Neuronal stem cell (in vitro differentiated cells): ENCODE measurements around the gene NDUFB7.
A peak's percentile ranks its signal among the peaks of the same experiment; 100 is the strongest.
"Not testable (repeated sequence)": the region's sequence is repeated elsewhere in the genome, so short reads cannot be mapped to it uniquely, and the experiment has no call there.

ENCODE experiments used
- DNase-seq: peaks from one replicate; pipeline ENCODE4 v3.0.0-alpha.2; 2013; ENCODE audit warnings: low spot score
- H2AFZ ChIP-seq: one replicate; pipeline ENCODE4 v1.6.1; 2013; ENCODE audit warnings: mild to moderate bottlenecking, low read length, inconsistent platforms
- H2AK5ac ChIP-seq: 2 replicates; pipeline ENCODE4 v1.6.1; 2013; ENCODE audit warnings: low read depth, mild to moderate bottlenecking, inconsistent platforms, low read length, moderate library complexity, mixed read lengths
- H2BK120ac ChIP-seq: 2 replicates; pipeline ENCODE4 v1.6.1; 2013; ENCODE audit warnings: low read depth, mild to moderate bottlenecking, inconsistent platforms, low read length, moderate library complexity, mixed read lengths
- H2BK12ac ChIP-seq: one replicate; pipeline ENCODE4 v1.6.1; 2013; ENCODE audit warnings: low read length, inconsistent platforms
- H2BK15ac ChIP-seq: 2 replicates; pipeline ENCODE4 v1.6.1; 2013; ENCODE audit warnings: mild to moderate bottlenecking, low read length, inconsistent platforms, mixed read lengths
- H2BK5ac ChIP-seq: one replicate; pipeline ENCODE4 v1.6.1; 2013; ENCODE audit warnings: inconsistent platforms, mild to moderate bottlenecking, low read length, moderate library complexity
- H3K14ac ChIP-seq: one replicate; pipeline ENCODE4 v1.6.1; 2013; ENCODE audit warnings: low read length, inconsistent platforms
- H3K18ac ChIP-seq: 2 replicates; pipeline ENCODE4 v1.6.1; 2013; ENCODE audit warnings: low read length, inconsistent platforms
- H3K23ac ChIP-seq: 2 replicates; pipeline ENCODE4 v1.6.1; 2013; ENCODE audit warnings: low read depth, mild to moderate bottlenecking, mixed read lengths, low read length, inconsistent platforms; ENCODE audit not compliant: poor library complexity
- H3K27ac ChIP-seq: replicated peaks from 3 replicates; pipeline ENCODE4 v1.5.1; 2013; ENCODE audit warnings: low read length, inconsistent platforms
- H3K27me3 ChIP-seq, 3 experiments: 2 replicates each; pipeline ENCODE4 v1.6.1; 2013; ENCODE audit warnings: low read length in 3 of 3, mild to moderate bottlenecking in 2 of 3, inconsistent platforms in 1 of 3, low read depth in 1 of 3, mixed read lengths in 1 of 3, moderate library complexity in 1 of 3; ENCODE audit not compliant: control insufficient read depth in 3 of 3, insufficient read depth in 3 of 3
- H3K36me3 ChIP-seq, 2 donors: replicated peaks in 1 of 2; 2 replicates each; pipeline ENCODE4 v1.6.1; 2013; ENCODE audit warnings: low read length in 2 of 2; ENCODE audit not compliant: control insufficient read depth in 2 of 2, insufficient read depth in 2 of 2
- H3K4ac ChIP-seq: 2 replicates; pipeline ENCODE4 v1.6.1; 2013; ENCODE audit warnings: inconsistent platforms, mild to moderate bottlenecking, low read length, moderate library complexity
- H3K4me1 ChIP-seq, 2 donors: 1 replicate in 1 of 2; 2 replicates in 1 of 2; pipeline ENCODE4 v1.6.1; 2013; ENCODE audit warnings: low read length in 2 of 2, low read depth in 1 of 2; ENCODE audit not compliant: control insufficient read depth in 2 of 2, insufficient read depth in 1 of 2
- H3K4me2 ChIP-seq: one replicate; pipeline ENCODE4 v1.6.1; 2013; ENCODE audit warnings: mild to moderate bottlenecking, low read length, inconsistent platforms; ENCODE audit not compliant: insufficient read depth, poor library complexity, severe bottlenecking
- H3K4me3 ChIP-seq, 2 donors: 2 replicates each; pipeline ENCODE4 v1.5.1; 2013; ENCODE audit warnings: low read length in 2 of 2, mild to moderate bottlenecking in 2 of 2, inconsistent platforms in 1 of 2, moderate library complexity in 1 of 2
- H3K79me1 ChIP-seq: one replicate; pipeline ENCODE4 v1.6.1; 2013; ENCODE audit warnings: low read depth, mild to moderate bottlenecking, inconsistent platforms, low read length, moderate library complexity
- H3K9ac ChIP-seq: one replicate; pipeline ENCODE4 v1.6.1; 2013; ENCODE audit warnings: mild to moderate bottlenecking, low read depth, low read length, inconsistent platforms; ENCODE audit not compliant: poor library complexity
- H3K9me3 ChIP-seq, 2 donors: replicated peaks in 1 of 2; 2 replicates each; pipeline versions ENCODE3 to v1.6.1; 2013; ENCODE audit warnings: low read length in 2 of 2, mild to moderate bottlenecking in 2 of 2, inconsistent platforms in 1 of 2, low read depth in 1 of 2, mixed read lengths in 1 of 2, moderate library complexity in 1 of 2; ENCODE audit not compliant: control insufficient read depth in 2 of 2, insufficient read depth in 1 of 2
- H4K8ac ChIP-seq: one replicate; pipeline ENCODE4 v1.6.1; 2013; ENCODE audit warnings: low read depth, mild to moderate bottlenecking, inconsistent platforms, low read length, moderate library complexity
- H4K91ac ChIP-seq: one replicate; pipeline ENCODE4 v1.6.1; 2013; ENCODE audit warnings: low read length, low read depth, mild to moderate bottlenecking, inconsistent platforms; ENCODE audit not compliant: poor library complexity
- WGBS, 2 donors: extraction: QIAGEN DNeasy Blood & Tissue Kit; methylation state at CpG; one replicate each; pipeline ENCODE4 v1.1.7; 2013; ENCODE audit warnings: missing lambda C conversion rate in 2 of 2, mixed read lengths in 1 of 2; ENCODE audit not compliant: insufficient read length in 2 of 2, insufficient replicate concordance in 1 of 2; ENCODE audit errors: extremely low coverage in 2 of 2; 5-methylcytosine and 5-hydroxymethylcytosine counted together

NDUFB7 gene

DNA sequence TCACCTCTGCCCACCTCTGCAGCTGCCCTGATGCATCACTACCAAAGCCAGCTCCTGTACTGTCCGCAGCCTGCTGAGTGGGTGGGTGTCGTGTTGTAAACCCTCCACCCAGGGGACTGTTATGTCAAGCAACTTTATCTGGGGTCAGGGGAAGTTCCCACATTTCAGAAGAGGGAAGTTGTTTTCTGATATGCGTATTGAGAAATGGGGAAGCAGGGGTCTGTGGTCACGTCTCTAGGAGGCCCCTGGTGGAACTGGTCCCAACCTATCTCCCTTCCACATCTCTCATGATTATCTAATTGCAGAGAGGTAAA lies 42.2 kb upstream of the NDUFB7 start:
- no peak overlapping the region for H3K4me3 ChIP-seq
- no CpG with 5 or more reads among the region's 4 CpGs for WGBS, 2 donors
- H3K36me3 ChIP-seq: no peaks in the 10 kb centered on the region
- H4K8ac ChIP-seq: no peak overlapping the region
- no peak overlapping the region for H3K4ac ChIP-seq
- H2BK15ac ChIP-seq: no peak overlapping the region
- no peak overlapping the region for H3K14ac ChIP-seq
- H2BK5ac ChIP-seq: no peak overlapping the region
- H3K4me2 ChIP-seq: no peak overlapping the region
- no peak overlapping the region for H4K91ac ChIP-seq
- no peak overlapping the region for H3K27ac ChIP-seq
- H2AK5ac ChIP-seq: no peak overlapping the region
- no peaks in the 10 kb centered on the region for H3K27me3 ChIP-seq
- H2AFZ ChIP-seq: no peak overlapping the region
- no peak overlapping the region for H2BK12ac ChIP-seq
- H3K79me1 ChIP-seq: no peaks in the 10 kb centered on the region
- H3K9ac ChIP-seq: no peak overlapping the region
- DNase-seq: no peak
- H3K18ac ChIP-seq: no peak overlapping the region
- peak overlapping the region; percentile 65 for H3K23ac ChIP-seq
- no peak overlapping the region for H2BK120ac ChIP-seq
- H3K9me3 ChIP-seq: peaks cover 3 to 13% of the 10 kb centered on the region in 2 donors
- no peaks in the 10 kb centered on the region for H3K4me1 ChIP-seq

DNA sequence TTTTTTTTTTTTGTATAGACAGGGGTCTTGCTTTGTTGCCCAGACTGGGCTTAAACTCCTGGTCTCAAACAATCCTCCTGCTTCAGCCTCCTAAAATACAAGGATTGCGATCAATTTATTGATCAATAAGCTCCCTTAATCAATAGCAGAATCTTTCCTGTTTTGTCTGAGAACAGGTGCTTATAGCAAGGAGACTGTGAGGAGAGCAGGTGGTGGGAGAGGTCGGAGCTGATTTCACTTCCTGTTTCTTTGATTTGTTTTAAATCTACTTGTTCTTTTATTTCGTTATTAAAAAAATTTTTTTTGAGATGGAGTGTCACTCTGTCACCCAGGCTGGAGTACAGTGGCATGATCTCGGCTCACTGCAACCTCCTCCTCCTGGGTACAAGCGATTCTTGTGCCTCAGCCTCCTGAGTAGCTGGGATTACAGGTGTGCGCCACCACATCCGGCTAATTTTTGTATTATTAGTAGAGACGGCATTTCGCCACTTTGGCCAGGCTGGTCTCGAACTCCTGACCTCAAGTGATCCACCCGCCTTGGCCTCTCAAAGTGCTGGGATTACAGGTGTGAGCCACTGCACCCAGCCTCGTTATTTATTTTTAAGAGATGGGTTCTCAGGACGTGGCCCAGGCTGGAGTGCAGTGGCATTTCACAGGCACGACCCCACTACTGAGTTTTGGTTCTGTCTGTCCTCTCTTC lies 41.7 kb upstream of the NDUFB7 start:
- H2BK12ac ChIP-seq, H3K4me1 ChIP-seq, H4K91ac ChIP-seq, H3K4me3 ChIP-seq, H3K4me2 ChIP-seq, H3K36me3 ChIP-seq, H2AFZ ChIP-seq, H3K14ac ChIP-seq, H3K79me1 ChIP-seq, H3K18ac ChIP-seq, H3K9ac ChIP-seq, H3K4ac ChIP-seq, H3K27me3 ChIP-seq, H2BK15ac ChIP-seq, DNase-seq, H2BK120ac ChIP-seq, H2BK5ac ChIP-seq, H3K27ac ChIP-seq, H2AK5ac ChIP-seq, H4K8ac ChIP-seq: not testable (repeated sequence)
- Histone ChIP-seq H3K9me3 (peaks cover 0 to 13% of the 10 kb centered on the region in 2 donors), H3K23ac (peak overlapping the region; percentile 65)
- no CpG with 5 or more reads among the region's 14 CpGs for WGBS, 2 donors

DNA sequence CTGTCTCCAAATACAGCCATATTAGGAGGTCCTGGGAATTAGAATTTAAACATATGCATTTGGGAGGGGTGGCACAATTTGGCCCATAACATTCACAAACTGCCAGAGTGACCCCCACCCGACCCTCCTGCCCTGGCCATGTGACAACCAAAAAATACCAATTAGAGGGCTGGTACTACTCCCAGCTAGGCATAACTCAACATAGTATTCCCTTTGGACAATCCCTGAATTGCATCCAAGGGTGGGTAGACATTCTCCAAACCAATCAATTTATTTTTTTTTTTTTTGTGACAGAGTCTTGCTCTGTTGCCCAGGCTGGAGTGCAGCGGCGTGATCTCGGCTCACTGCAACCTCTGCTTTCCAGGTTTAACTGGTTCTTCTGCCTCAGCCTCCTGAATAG lies 40.8 kb upstream of the NDUFB7 start:
- no CpG with 5 or more reads among the region's 4 CpGs for WGBS, 2 donors
- H2AFZ ChIP-seq: no peak overlapping the region
- no peaks in the 10 kb centered on the region for H3K79me1 ChIP-seq
- H3K4ac ChIP-seq: no peak overlapping the region
- H3K4me1 ChIP-seq: no peaks in the 10 kb centered on the region
- H3K23ac ChIP-seq: no peak overlapping the region
- H4K8ac ChIP-seq: no peak overlapping the region
- no peak overlapping the region for H2AK5ac ChIP-seq
- no peak overlapping the region for H3K18ac ChIP-seq
- no peak overlapping the region for H3K9ac ChIP-seq
- H3K9me3 ChIP-seq: peaks cover 0 to 15% of the 10 kb centered on the region in 2 donors
- no peak overlapping the region for H2BK120ac ChIP-seq
- no peaks in the 10 kb centered on the region for H3K36me3 ChIP-seq
- H2BK15ac ChIP-seq: no peak overlapping the region
- no peak overlapping the region for H3K4me3 ChIP-seq
- no peak for DNase-seq
- no peak overlapping the region for H3K4me2 ChIP-seq
- H3K14ac ChIP-seq: no peak overlapping the region
- no peak overlapping the region for H4K91ac ChIP-seq
- no peaks in the 10 kb centered on the region for H3K27me3 ChIP-seq
- no peak overlapping the region for H2BK5ac ChIP-seq
- H2BK12ac ChIP-seq: no peak overlapping the region
- H3K27ac ChIP-seq: no peak overlapping the region

DNA sequence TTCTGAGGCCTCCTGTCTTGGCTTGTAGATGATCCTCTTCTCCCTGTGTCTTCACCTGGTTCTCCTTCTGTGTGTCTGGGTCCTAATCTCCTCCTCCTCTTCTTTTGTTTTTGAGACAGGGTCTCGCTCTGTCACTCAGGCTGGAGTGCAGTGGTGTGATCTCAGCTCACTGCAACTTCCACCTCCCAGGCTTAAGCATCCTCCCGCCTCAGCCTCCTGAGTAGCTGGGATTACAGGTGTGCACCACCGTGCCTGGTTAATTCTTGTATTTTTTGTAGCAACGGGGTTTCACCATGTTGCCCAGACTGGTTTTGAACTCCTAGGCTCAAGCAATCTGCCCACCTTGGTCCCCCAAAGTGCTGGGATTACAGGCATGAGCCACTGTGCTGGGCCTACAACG lies 40.4 kb upstream of the NDUFB7 start:
- not testable (repeated sequence) for H3K4me3 ChIP-seq, H3K27me3 ChIP-seq, H3K4ac ChIP-seq, H3K14ac ChIP-seq, H3K23ac ChIP-seq, H2BK12ac ChIP-seq, H2BK120ac ChIP-seq, H3K4me1 ChIP-seq, DNase-seq, H3K18ac ChIP-seq, H2AK5ac ChIP-seq, H3K36me3 ChIP-seq, H3K27ac ChIP-seq, H3K9ac ChIP-seq, H2AFZ ChIP-seq, H4K91ac ChIP-seq, H3K79me1 ChIP-seq, H3K4me2 ChIP-seq, H2BK5ac ChIP-seq, H2BK15ac ChIP-seq, H4K8ac ChIP-seq
- no CpG with 5 or more reads among the region's 5 CpGs for WGBS, 2 donors
- H3K9me3 ChIP-seq: peaks cover 0 to 15% of the 10 kb centered on the region in 2 donors
